GM12872 (cell line): ENCODE results near the gene GAL3ST1.

Source experiments
- CTCF ChIP-seq: IDR thresholded peaks from 3 replicates; pipeline ENCODE4 v1.5.1; 2011; ENCODE audit warnings: low read depth, mild to moderate bottlenecking, low read length, moderate library complexity; ENCODE audit not compliant: insufficient read depth

Gene GAL3ST1

DNA sequence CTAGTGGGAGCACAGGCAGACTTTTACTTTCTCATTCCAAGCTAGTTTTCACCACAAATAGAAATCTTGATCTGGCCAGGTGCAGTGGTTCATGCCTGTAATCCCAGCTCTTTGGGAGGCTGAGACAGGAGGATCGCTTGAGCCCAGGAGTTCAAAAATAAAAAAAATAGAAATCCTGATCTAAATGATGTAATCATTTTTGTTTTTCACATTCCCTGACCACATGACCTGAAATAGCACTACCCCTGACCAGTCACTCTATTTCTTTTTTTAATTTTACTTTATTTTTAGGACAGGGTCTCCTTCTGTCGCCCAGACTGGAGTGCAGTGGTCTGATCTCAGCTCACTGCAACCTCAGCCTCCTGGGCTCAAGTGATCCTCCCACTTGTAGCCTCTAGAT is 30.3 kb upstream of the GAL3ST1 start:
- no peak for TF ChIP-seq CTCF

- TF ChIP-seq CTCF: no peak
Measured at GRCh38 chr22:30603801-30604200, 29.3 kb upstream of the GAL3ST1 start.

DNA sequence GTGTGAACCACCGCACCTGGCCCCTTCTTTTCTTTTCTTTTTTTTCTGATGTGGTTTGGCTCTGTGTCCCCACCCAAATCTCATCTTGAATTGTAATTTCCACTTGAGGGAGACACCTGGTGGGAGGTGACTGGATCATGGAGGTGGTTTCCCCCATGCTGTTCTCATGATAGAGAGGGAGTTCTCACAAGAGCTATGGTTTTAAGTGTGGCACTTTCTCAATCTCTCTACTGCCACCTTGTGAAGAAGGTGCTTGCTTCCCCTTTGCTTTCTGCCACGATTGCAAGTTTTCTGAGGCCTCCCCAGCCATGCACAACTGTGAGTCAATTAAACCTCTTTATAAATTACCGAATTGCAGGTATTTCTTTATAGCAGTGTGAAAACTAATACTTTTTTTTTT is 27.6 kb upstream of the GAL3ST1 start:
- TF ChIP-seq CTCF: peak; percentile 54; the same call in 2 of the 3 replicates

- no peak for TF ChIP-seq CTCF
Measured at GRCh38 chr22:30601464-30601863, 27.0 kb upstream of the GAL3ST1 start.

DNA sequence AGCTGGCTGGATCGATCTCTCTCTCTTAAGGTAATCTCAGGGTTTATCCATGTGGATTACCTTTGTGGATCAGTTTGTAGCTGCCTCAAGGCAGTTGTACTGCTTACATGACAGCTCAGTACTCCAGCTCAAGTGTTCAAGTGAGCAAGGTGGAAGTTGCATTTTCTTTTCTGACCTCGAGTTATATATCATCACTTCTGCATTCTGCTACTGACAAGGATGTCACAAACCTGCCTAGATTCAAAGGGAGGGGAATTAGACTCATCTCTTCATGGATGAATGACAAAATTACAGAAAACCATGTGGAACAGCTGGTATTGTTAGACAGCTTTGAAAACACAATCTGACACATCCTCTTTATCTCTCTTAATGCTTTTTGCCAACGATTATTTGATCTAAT is 26.5 kb upstream of the GAL3ST1 start:
- no peak for TF ChIP-seq CTCF

DNA sequence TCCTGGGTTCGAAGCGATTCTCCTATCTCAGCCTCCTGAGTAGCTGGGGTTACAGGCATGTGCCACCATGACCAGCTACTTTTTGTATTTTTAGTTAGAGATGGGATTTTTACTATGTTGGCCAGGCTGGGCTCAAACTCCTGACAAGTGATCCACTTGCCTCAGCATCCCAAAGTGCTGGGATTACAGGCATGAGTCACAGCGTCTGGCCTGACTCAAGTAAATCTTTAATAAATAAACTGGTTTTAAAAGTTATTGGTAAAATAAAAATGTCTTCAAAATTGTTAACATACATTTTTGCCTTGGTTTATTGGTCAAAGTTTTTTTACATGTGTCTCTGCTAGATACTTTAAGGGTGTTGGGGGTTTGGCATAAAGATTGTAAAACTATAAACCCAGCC is 24.5 kb upstream of the GAL3ST1 start:
- no peak for TF ChIP-seq CTCF

GRCh38 chr22:30596886-30597285 is 22.4 kb upstream of the GAL3ST1 start:
- no peak for TF ChIP-seq CTCF

DNA sequence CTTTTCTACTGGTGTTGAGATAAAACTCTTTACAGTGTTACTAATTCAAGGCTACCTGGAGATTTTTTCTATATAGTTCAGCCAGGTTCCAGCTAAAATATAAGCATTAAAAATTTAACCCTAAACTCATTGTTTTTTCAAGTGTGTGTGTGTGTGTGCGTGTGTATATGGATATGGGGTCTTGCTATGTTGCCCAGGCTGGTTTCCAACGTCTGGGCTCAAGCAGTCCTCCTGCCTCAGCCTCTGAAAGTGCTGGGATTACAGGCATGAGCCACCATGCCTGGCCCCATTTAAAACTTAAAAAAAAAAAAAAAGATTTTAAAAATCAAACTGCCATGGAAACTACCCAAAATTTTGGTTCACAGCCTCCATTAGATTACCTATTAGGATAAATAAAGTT is 21.7 kb upstream of the GAL3ST1 start:
- TF ChIP-seq CTCF: no peak
